Epithelial cell of esophagus (primary cell): ENCODE results near the gene PTPN1.

Source experiments
- DNase-seq: peaks from one replicate; pipeline ENCODE4 v3.0.0; 2010; ENCODE audit warnings: low read depth
- H3K4me3 ChIP-seq: 2 replicates; pipeline ENCODE4 v1.5.1; 2011; ENCODE audit warnings: mild to moderate bottlenecking, low read length, control low read depth
- CTCF ChIP-seq: IDR thresholded peaks from 2 replicates; pipeline ENCODE4 v1.5.1; 2011; ENCODE audit warnings: low read depth, mild to moderate bottlenecking, low read length, control low read depth, inconsistent platforms; ENCODE audit not compliant: insufficient read depth; ENCODE audit errors: missing control alignments

PTPN1 gene

GRCh38 chr20:50526403-50526989 lies 16.3 kb downstream of the PTPN1 start:
- H3K4me3 ChIP-seq, result no peak overlapping the region
- no peak for DNase-seq
- no peak for TF ChIP-seq CTCF

GRCh38 chr20:50527068-50527605 lies 17.0 kb downstream of the PTPN1 start:
- no peak overlapping the region for H3K4me3 ChIP-seq
- TF ChIP-seq CTCF, result no peak
- no peak for DNase-seq

GRCh38 chr20:50528129-50528528 lies 17.9 kb downstream of the PTPN1 start:
- H3K4me3 ChIP-seq, result no peak overlapping the region
- no peak for DNase-seq
- no peak for TF ChIP-seq CTCF

GRCh38 chr20:50528804-50529351 lies 18.7 kb downstream of the PTPN1 start:
- no peak overlapping the region for H3K4me3 ChIP-seq
- no peak for TF ChIP-seq CTCF
- DNase-seq, result no peak

- H3K4me3 ChIP-seq, result no peak overlapping the region
- DNase-seq, result no peak
- no peak for TF ChIP-seq CTCF
These were observed 22.0 kb downstream of the PTPN1 start for GRCh38 chr20:50532221-50532620.

- H3K4me3 ChIP-seq, result no peak overlapping the region
- DNase-seq, result no peak
- no peak for TF ChIP-seq CTCF
These were observed 22.9 kb downstream of the PTPN1 start for GRCh38 chr20:50533061-50533460.

GRCh38 chr20:50533464-50533863 lies 23.3 kb downstream of the PTPN1 start:
- H3K4me3 ChIP-seq, result no peak overlapping the region
- no peak for TF ChIP-seq CTCF
- no peak for DNase-seq
